GM12864 (cell line): Measurements from ENCODE around the gene SMC5.

Experiments
- DNase-seq: peaks from one replicate; pipeline ENCODE4 v3.0.0-alpha.2; 2011; ENCODE audit warnings: low read depth
- H3K4me3 ChIP-seq: 2 replicates; pipeline ENCODE4 v1.5.1; 2011; ENCODE audit warnings: mild to moderate bottlenecking, low read depth, low read length, control low read depth
- CTCF ChIP-seq: IDR thresholded peaks from 2 replicates; pipeline ENCODE4 v1.5.1; 2011; ENCODE audit warnings: low read depth, mild to moderate bottlenecking, moderate library complexity, low read length, control low read depth, inconsistent platforms; ENCODE audit errors: missing control alignments

The SMC5 gene

GRCh38 chr9:70290626-70291025, 31.8 kb downstream of the SMC5 start:
- no peak overlapping the region for H3K4me3 ChIP-seq
- TF ChIP-seq CTCF: no peak
- DNase-seq: no peak

- no peak for DNase-seq
- no peak overlapping the region for H3K4me3 ChIP-seq
- TF ChIP-seq CTCF: no peak
Measured at GRCh38 chr9:70291446-70291845, 32.7 kb downstream of the SMC5 start.

- DNase-seq: no peak
- H3K4me3 ChIP-seq: no peak overlapping the region
- no peak for TF ChIP-seq CTCF
Measured at GRCh38 chr9:70292253-70292652, 33.5 kb downstream of the SMC5 start.

GRCh38 chr9:70293214-70293613, 34.4 kb downstream of the SMC5 start:
- no peak for DNase-seq
- H3K4me3 ChIP-seq: no peak overlapping the region
- no peak for TF ChIP-seq CTCF

- no peak overlapping the region for H3K4me3 ChIP-seq
- TF ChIP-seq CTCF: no peak
- DNase-seq: no peak
Measured at GRCh38 chr9:70297141-70297540, 38.4 kb downstream of the SMC5 start.

- DNase-seq: no peak
- no peak overlapping the region for H3K4me3 ChIP-seq
- TF ChIP-seq CTCF: no peak
Measured at GRCh38 chr9:70298245-70298771, 39.5 kb downstream of the SMC5 start.

- no peak for TF ChIP-seq CTCF
- no peak for DNase-seq
- H3K4me3 ChIP-seq: no peak overlapping the region
Measured at GRCh38 chr9:70303268-70303667, 44.5 kb downstream of the SMC5 start.
